GM18498 (cell line): ENCODE results near the gene DENND1A.

ENCODE experiments used
- ATAC-seq: cut with Tn5 transposase; IDR thresholded peaks from one replicate; pipeline ENCODE4 v1.9.1; 2021; ENCODE audit warnings: mild to moderate bottlenecking, moderate library complexity; ENCODE audit not compliant: unreplicated experiment

The DENND1A gene

GRCh38 chr9:123478967-123479602, 450.8 kb downstream of the DENND1A start:
- ATAC-seq: no peak

GRCh38 chr9:123478160-123478559, 451.8 kb downstream of the DENND1A start:
- ATAC-seq: no peak

GRCh38 chr9:123475407-123475806, 454.5 kb downstream of the DENND1A start:
- no peak for ATAC-seq

- ATAC-seq: no peak
Measured at GRCh38 chr9:123472862-123473614, 456.9 kb downstream of the DENND1A start.

- no peak for ATAC-seq
Measured at GRCh38 chr9:123471843-123472570, 457.9 kb downstream of the DENND1A start.

DNA sequence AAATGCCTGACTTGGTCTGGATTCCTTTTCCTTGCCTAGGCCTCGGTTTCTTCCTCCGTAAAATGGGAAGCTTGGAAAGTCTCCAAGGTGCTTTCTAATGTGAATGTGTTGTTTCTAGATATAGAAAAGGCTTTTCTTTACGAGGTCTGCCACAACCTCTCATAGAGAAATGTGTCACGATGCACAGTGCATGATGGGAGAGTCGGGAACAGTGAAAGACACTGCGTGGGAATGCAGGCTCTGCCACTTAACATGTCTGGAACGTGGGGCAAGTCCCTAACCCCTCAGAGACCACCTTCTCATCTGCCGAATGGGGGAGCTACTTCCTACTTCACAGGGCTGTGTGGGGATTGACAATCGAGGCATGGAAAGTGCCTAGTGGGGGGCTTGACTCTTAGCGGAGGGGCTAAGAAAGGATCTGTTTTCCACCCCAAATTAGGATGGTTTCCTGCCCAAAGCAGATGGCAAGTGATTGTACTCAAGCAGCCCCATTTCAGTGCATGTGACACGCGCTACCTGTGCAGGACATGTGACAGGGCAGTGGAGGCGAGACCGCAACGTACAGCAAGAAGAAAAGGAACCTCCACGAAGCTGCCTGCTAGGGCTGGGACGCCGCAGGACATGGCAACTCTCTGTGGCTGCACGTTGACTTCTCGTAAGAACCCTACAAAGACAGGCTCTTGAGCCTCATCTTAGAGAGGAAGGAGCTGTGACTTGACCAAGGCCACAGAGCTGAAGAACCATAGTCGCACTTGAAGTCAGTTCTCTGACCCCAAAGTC, 458.7 kb downstream of the DENND1A start:
- no peak for ATAC-seq

- no peak for ATAC-seq
Measured at GRCh38 chr9:123470121-123470782, 459.7 kb downstream of the DENND1A start.

DNA sequence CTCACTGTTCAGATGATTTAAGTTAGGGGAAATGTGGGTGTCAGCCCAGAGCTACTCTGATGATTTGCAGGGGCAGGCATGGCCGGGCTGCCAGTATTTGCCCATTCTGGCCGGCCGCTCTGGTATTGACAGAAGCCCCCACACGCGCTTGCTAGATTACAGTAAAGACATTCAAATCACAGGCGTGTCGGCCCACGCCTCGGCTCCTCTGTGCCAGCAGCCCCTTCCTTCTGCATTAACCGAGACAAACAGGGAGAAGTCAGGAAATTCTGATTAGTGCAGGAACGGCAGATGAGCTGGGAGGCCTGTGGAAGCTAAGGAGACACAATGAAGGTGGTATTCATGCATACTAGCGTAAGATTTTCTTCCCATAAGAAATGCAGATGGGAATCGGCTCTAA, 460.6 kb downstream of the DENND1A start:
- ATAC-seq: no peak

DNA sequence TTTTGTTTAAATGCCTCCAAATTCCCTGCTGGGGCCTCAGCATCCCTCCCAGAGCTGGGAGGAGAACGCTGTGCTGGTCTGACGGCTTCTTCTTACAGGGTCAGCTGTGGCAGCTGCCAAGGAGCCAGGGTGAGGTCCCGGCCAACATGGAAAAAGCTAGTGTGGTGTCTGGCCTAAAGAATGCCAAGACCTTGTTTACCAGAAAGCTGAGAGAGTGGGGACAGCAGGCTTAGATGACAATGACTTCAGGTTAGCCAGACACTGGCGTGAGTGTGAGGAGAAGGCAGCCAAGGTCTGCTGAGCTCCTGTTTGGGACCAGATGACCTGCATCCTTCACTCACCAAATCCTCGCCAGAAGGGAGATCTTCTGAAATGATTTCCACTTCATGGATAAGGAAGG, 461.4 kb downstream of the DENND1A start:
- ATAC-seq: no peak

GRCh38 chr9:123465304-123465703, 464.6 kb downstream of the DENND1A start:
- ATAC-seq: no peak

GRCh38 chr9:123460091-123460490, 469.8 kb downstream of the DENND1A start:
- no peak for ATAC-seq

- ATAC-seq: no peak
Measured at GRCh38 chr9:123457583-123457982, 472.3 kb downstream of the DENND1A start.

- ATAC-seq: no peak
Measured at GRCh38 chr9:123456011-123456410, 473.9 kb downstream of the DENND1A start.

DNA sequence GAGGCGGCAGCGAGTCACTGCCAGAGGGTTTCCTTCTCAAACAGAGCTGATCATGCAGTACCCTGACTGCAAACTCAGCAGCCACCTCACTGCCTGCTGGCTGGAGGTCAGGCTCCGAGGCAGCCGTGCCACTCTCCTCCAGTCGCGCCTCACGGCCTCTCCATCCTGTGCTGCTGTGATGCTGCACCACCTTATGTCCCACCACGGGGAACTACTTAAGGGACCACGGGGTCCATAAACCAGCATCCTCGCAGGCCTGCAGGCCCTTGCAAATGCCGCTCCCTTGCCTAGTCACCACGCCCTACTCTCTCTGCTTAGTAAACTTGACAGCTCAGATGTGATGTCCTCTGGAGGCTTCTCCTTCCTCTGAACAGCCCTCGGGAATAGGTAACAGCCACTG, 474.7 kb downstream of the DENND1A start:
- no peak for ATAC-seq

DNA sequence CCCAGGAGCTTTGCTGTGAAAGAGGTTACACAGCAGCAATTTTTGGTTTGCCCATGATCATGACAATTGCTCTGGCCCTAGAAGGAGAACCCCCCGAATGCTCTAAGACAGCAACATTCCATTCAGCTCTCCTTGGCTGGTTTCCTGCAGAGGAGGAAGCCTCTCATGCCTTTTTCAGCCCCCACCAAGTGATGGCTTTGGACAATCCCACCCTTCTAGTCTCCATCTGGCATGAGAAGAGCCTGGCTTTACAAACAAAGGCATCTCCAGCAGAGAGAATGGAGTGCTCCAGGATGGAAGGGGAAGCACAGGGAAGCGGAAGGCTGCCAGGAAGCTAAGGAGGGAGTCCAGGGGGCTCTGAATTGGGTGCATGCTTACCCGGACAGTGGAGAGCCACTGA, 475.6 kb downstream of the DENND1A start:
- no peak for ATAC-seq

DNA sequence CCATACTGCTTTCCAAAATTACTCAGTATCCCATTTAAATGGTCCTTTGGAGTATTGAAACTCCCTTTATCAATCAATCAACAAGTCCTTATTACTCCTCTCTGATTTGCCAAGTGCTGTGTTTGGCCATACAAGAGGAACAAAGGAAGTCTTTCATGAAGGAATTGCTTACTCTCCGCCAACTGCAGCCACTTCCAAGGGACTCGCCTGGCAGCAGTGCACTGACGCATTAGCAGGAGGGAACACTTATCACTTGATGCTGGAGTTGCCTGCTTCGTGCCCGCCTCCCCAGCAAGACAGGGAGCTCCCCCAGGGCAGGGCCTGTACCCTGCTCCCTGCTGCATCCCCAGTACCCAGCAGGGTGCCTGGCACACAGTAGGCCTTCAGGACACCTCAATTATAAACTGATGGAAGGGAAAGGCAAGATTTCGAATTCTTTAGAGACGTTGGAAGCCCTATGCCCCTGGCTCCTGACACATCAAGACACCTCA, 476.1 kb downstream of the DENND1A start:
- ATAC-seq: no peak

DNA sequence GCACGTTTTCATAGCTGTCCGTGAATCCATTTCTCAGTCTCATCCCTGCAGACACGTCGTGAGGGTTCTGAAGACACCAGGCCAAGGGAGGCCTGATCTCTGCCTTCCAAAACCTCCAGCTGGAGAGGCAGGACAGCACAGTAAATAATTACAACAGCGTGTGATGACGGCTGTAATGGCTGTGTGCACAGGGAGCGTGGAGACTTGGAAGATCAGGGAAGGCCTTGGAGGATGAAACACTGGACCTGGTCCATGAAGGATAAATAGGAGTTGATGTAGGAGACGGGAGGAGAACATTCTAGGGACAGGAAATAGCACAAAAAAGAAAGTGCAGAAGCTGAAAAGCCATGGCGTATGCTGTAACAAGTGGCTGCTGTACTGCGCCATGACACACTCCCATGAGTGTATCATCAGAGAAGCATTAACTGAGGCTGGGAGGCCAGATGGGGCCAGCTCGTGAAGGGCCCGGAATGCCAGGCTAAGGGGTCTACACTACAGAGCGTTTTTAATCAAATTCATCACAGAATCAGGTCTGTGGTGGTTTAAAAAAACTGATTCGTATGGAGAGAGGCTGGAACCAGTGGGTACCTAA, 476.8 kb downstream of the DENND1A start:
- no peak for ATAC-seq

- no peak for ATAC-seq
Measured at GRCh38 chr9:123450996-123451395, 478.9 kb downstream of the DENND1A start.

DNA sequence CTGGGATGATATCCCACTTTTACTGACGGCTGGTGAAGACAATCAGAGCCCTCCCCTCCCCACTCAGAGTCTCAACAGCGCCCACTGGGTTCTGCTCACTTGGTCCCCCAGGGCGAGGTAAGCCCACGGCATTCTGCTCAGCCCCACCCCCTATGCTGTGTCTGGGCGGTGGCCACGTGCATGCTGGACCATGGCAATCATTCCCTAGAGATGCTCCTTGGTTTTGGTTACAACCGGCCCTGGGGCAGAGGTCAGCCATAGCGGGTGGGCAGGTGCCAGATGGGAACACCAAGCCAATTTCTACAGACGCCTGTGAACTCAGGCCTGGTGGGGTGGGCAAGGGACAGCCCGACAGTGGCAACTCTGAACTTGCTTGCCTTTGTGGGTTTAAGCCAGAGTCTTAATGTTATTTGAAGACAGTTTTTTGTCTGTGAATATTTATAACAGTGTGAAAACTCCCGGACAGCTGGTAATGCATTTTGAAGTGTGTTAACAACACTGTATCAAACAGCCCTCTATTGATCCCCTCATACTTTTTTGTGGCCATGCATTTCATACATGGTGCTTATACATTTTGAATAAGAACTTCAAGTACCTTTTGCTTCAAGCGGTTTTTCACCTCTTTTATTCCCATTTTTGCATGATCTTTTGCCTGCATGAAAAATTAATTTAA, 479.7 kb downstream of the DENND1A start:
- no peak for ATAC-seq
